SW 1271 (cell line): ENCODE results near the gene ALOXE3.

ENCODE experiments used
- DNase-seq, 2 experiments: peaks; one replicate each; lab custom pipeline; 2025; lab: John Stamatoyannopoulos, UW

ALOXE3 gene

GRCh38 chr17:8153957-8154607 is 35.8 kb upstream of the ALOXE3 start:
- DNase-seq: peak; percentile 82 to 95

- DNase-seq: peak; percentile 53 to 59
These were observed 35.2 kb upstream of the ALOXE3 start for GRCh38 chr17:8153525-8153956.

- DNase-seq: no peak
These were observed 34.7 kb upstream of the ALOXE3 start for GRCh38 chr17:8153031-8153451.

- DNase-seq: peak; percentile 65 to 81
These were observed 33.9 kb upstream of the ALOXE3 start, which contains the start of gene PER1 for GRCh38 chr17:8152112-8152775. TSS of gene PER1 (minus strand) at chr17:8152404. CDS start at chr17:8150706, 1,698 bp downstream.

- DNase-seq: no peak
These were observed 33.4 kb upstream of the ALOXE3 start for GRCh38 chr17:8151641-8152111.

GRCh38 chr17:8151120-8151640 is 32.9 kb upstream of the ALOXE3 start:
- no peak for DNase-seq

GRCh38 chr17:8150194-8151119 is 32.1 kb upstream of the ALOXE3 start:
- DNase-seq: no peak

- no peak for DNase-seq
These were observed 31.3 kb upstream of the ALOXE3 start for GRCh38 chr17:8149419-8150193.

GRCh38 chr17:8148560-8148959 is 30.2 kb upstream of the ALOXE3 start:
- DNase-seq: no peak

- DNase-seq: no peak
These were observed 29.6 kb upstream of the ALOXE3 start for GRCh38 chr17:8147805-8148404.

GRCh38 chr17:8147141-8147804 is 29.0 kb upstream of the ALOXE3 start:
- DNase-seq: no peak

GRCh38 chr17:8146381-8147140 is 28.2 kb upstream of the ALOXE3 start:
- no peak for DNase-seq

- DNase-seq: no peak
These were observed 27.5 kb upstream of the ALOXE3 start for GRCh38 chr17:8145811-8146210.

- DNase-seq: no peak
These were observed 26.3 kb upstream of the ALOXE3 start for GRCh38 chr17:8144401-8145231.

- DNase-seq: no peak
These were observed 25.5 kb upstream of the ALOXE3 start for GRCh38 chr17:8143581-8144400.

- no peak for DNase-seq
These were observed 24.7 kb upstream of the ALOXE3 start for GRCh38 chr17:8142887-8143580.
